ENCODE measurements around the gene CMSS1. TPM values are rescaled to one million over a fixed set of nuclear protein-coding genes. Genes with fewer than 3 reads are reported as not detected.

The CMSS1 gene
- total RNA-seq, 1 experiment from 2014 or later, result 117 TPM

DNA sequence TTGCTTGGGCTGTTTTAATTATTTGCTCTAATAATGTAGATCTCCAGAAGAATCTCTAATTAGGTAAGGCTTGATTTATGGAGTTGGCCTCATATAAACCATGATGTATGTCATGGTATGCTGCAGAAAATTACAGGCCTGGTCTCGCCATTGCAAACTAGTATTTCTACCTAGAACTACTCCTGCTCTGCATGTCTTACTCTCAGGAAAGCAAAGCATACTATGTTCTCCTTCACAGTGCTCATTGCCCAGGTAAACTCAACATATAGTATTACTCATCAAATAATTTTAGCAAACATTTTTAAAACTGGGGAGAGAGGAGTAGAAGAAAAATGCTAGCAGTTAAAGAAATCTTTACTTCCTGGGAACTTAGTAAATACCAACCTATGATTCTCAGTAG lies 205.9 kb downstream of the CMSS1 start:
- no TSS peak for BruUV-seq (replicated peaks)
- POLR2A ChIA-PET, result no interaction called here
- no peaks in the 10 kb centered on the region for H3K27me3 Mint-ChIP-seq (ENCODE audit: insufficient read depth, unreplicated experiment)
- no peak for DNase-seq (ENCODE audit: unreplicated experiment)
- H3K36me3 Mint-ChIP-seq (ENCODE audit: insufficient read depth, unreplicated experiment), result no peaks in the 10 kb centered on the region
- CTCF ChIA-PET, result interaction anchor here (1.7 kb wide), 1 partner anchor 180 kb away, joined by 5 read pairs; no protein-coding TSS in a partner anchor
- intact Hi-C loops (cut with micrococcal nuclease), result no loop called here
- H3K27ac Mint-ChIP-seq (ENCODE audit: low read depth, unreplicated experiment), result no peak overlapping the region
- peaks cover 8% of the 10 kb centered on the region for H3K4me1 Mint-ChIP-seq (ENCODE audit: insufficient read depth, unreplicated experiment)
- TF ChIP-seq CTCF (IDR thresholded peaks at IDR 0.05; ENCODE audit: unreplicated experiment), result no peak
- H3K9me3 Mint-ChIP-seq (ENCODE audit: unreplicated experiment), result no peaks in the 10 kb centered on the region
- H3K4me3 Mint-ChIP-seq (ENCODE audit: unreplicated experiment), result no peak overlapping the region

DNA sequence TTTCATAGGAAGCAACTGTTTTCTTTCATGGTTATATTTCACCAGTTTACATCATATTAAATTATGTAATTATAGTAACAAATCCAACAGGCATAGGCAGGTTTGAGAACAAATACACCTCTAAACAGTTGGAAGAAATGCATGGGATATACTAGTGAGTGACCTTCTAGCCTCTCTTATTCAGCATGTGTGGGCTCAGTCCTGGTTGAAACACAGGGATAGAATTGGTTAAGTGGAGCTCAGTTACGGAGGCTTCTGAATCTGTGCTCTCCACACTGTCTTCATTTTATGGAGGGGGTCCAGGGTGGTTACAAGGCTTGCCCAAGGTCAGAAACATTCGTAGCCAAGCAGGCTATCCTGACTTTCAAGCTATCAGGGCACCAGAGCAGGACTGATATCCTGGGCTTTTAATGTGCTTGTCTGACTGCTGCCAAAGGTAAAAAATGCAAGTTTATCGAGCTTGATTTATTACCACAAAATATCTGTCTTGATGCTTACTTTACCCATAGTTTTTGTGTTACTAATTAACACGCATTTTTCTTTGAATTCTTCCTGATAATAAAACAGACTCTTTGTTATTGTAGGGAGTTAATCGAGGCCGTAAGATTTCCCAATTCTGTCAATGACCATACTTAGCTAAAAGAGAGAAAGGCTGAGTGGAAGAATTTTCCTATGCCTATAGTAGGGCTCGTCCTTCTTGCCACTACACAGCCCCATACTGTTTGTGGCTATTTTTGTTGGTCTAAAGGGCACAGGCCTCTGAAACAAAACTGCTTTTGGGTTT lies 207.1 kb downstream of the CMSS1 start:
- POLR2A ChIA-PET, result interaction anchor here (0.6 to 1.4 kb wide), 2 partner anchors 19 to 277 kb away, joined by 4 read pairs; no protein-coding TSS in a partner anchor
- TF ChIP-seq CTCF (IDR thresholded peaks at IDR 0.05; ENCODE audit: unreplicated experiment), result no peak
- CTCF ChIA-PET, result interaction anchor here (0.5 to 1.7 kb wide), 4 partner anchors 16 to 181 kb away, joined by 3 to 5 read pairs (median 4); no protein-coding TSS in a partner anchor
- H3K27me3 Mint-ChIP-seq (ENCODE audit: insufficient read depth, unreplicated experiment), result no peaks in the 10 kb centered on the region
- intact Hi-C loops (cut with micrococcal nuclease), result no loop called here
- no peak overlapping the region for H3K27ac Mint-ChIP-seq (ENCODE audit: low read depth, unreplicated experiment)
- H3K4me3 Mint-ChIP-seq (ENCODE audit: unreplicated experiment), result no peak overlapping the region
- no peaks in the 10 kb centered on the region for H3K36me3 Mint-ChIP-seq (ENCODE audit: insufficient read depth, unreplicated experiment)
- H3K4me1 Mint-ChIP-seq (ENCODE audit: insufficient read depth, unreplicated experiment), result peaks cover 8% of the 10 kb centered on the region
- H3K9me3 Mint-ChIP-seq (ENCODE audit: unreplicated experiment), result no peaks in the 10 kb centered on the region
- TSS peak; percentile 27 for BruUV-seq (replicated peaks)
- DNase-seq (ENCODE audit: unreplicated experiment), result no peak

GRCh38 chr3:100027321-100027720 lies 209.7 kb downstream of the CMSS1 start:
- intact Hi-C loops (cut with micrococcal nuclease), result no loop called here
- no peak overlapping the region for H3K27ac Mint-ChIP-seq (ENCODE audit: low read depth, unreplicated experiment)
- no TSS peak for BruUV-seq (replicated peaks)
- no peak for DNase-seq (ENCODE audit: unreplicated experiment)
- peaks cover 15% of the 10 kb centered on the region for H3K4me1 Mint-ChIP-seq (ENCODE audit: insufficient read depth, unreplicated experiment)
- H3K36me3 Mint-ChIP-seq (ENCODE audit: insufficient read depth, unreplicated experiment), result no peaks in the 10 kb centered on the region
- no peak overlapping the region for H3K4me3 Mint-ChIP-seq (ENCODE audit: unreplicated experiment)
- no peaks in the 10 kb centered on the region for H3K27me3 Mint-ChIP-seq (ENCODE audit: insufficient read depth, unreplicated experiment)
- POLR2A ChIA-PET, result no interaction called here
- CTCF ChIA-PET, result no interaction called here
- TF ChIP-seq CTCF (IDR thresholded peaks at IDR 0.05; ENCODE audit: unreplicated experiment), result no peak
- no peaks in the 10 kb centered on the region for H3K9me3 Mint-ChIP-seq (ENCODE audit: unreplicated experiment)

DNA sequence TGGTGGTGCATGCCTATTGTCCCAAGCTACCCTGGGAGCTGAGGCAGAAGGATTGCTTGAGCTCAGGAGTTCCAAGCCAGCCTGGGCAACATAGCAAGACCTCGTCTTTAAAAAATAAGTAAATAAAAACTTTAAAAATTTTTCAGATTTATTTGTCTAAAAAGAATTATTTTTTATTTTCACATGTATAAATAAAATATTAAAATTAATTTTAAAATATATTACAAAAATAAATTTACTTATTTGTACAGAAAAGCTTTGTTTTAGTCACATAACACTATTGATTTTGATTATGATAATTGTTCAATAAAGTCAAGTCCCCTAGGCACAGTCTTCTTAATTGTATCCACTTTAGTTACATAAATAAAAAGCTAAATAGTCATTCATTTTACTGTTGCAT lies 211.4 kb downstream of the CMSS1 start:
- no peak for DNase-seq (ENCODE audit: unreplicated experiment)
- no TSS peak for BruUV-seq (replicated peaks)
- Mint-ChIP-seq H3K36me3 (ENCODE audit: insufficient read depth, unreplicated experiment) (no peaks in the 10 kb centered on the region), H3K4me3 (ENCODE audit: unreplicated experiment) (no peak overlapping the region), H3K27ac (ENCODE audit: low read depth, unreplicated experiment) (no peak overlapping the region), H3K9me3 (ENCODE audit: unreplicated experiment) (no peaks in the 10 kb centered on the region), H3K27me3 (ENCODE audit: insufficient read depth, unreplicated experiment) (no peaks in the 10 kb centered on the region), H3K4me1 (ENCODE audit: insufficient read depth, unreplicated experiment) (peaks cover 23% of the 10 kb centered on the region)
- ChIA-PET POLR2A (interaction anchor here (0.7 to 3.9 kb wide), 3 partner anchors 9 to 125 kb away, joined by 3 to 18 read pairs (median 3); no protein-coding TSS in a partner anchor), CTCF (interaction anchor here (0.6 to 1.7 kb wide), 6 partner anchors 8 to 351 kb away, joined by 3 to 11 read pairs (median 4); no protein-coding TSS in a partner anchor)
- intact Hi-C loops (cut with micrococcal nuclease), result no loop called here
- TF ChIP-seq CTCF (IDR thresholded peaks at IDR 0.05; ENCODE audit: unreplicated experiment), result no peak

All from MCF 10A (cell line).